Tibial nerve (tissue), 4 donors: ENCODE data around the gene KRTAP4-7.

Experiments
- CTCF ChIP-seq, 5 experiments: fragments of 200-600 bp in 3 of 5; fragments of 450-650 bp in 2 of 5; sonication (generic) in 3 of 5; IDR thresholded peaks; one replicate each; pipeline ENCODE4 v1.5.1; 2016 to 2019; ENCODE audit warnings: antibody characterized with exemption in 5 of 5, mild to moderate bottlenecking in 3 of 5, moderate library complexity in 2 of 5
- EP300 ChIP-seq, 2 donors: sonication (generic); formaldehyde crosslinking; IDR thresholded peaks; one replicate each; pipeline ENCODE4 v1.6.1; 2017; ENCODE audit warnings: antibody characterized with exemption in 2 of 2, mild to moderate bottlenecking in 1 of 2
- POLR2A ChIP-seq, 2 donors: fragments of 450-650 bp; IDR thresholded peaks; one replicate each; pipeline ENCODE4 v1.6.1; 2017; ENCODE audit warnings: antibody characterized with exemption in 2 of 2, mild to moderate bottlenecking in 2 of 2, moderate library complexity in 2 of 2

- no peak for TF ChIP-seq CTCF (IDR thresholded peaks at IDR 0.05)
- no peak for TF ChIP-seq EP300 (IDR thresholded peaks at IDR 0.05)
- no peak for TF ChIP-seq POLR2A (IDR thresholded peaks at IDR 0.05)
Measured at GRCh38 chr17:41098042-41098441, 14.1 kb downstream of the KRTAP4-7 start, which contains the start of gene KRTAP4-8.
